ENCODE data around the gene DNAH6. TPM values are rescaled to one million over a fixed set of nuclear protein-coding genes. Genes with fewer than 3 reads are reported as not detected.

DNAH6 gene
- total and polyA plus RNA-seq, 9 of the 15 experiments (the other 6 are each of a cell fraction or from before 2014, with no cell fraction given): 0.01 to 0.04 (median 0.01) TPM; not detected in 5

DNA sequence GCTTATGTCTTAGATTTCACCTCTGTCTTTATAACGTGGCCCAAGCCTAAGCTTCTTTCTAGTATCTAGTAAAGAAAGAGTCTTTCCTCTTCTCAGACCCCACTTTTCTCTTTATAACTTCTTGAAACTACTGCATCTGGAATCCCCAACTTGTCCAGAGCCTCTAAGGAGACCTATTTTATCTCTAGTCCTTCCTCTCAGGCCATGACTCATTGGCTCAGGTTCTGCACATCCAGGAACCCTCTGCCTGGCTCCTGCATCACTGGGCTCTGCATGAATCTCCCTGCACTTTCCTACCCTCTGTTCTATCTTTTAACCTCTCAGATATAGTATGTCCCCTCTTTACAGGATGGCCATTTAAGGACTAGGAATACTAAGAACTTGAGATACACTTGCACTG is 124.7 kb downstream of the DNAH6 start (continued):
- TF ChIP-seq, protein P1, sequence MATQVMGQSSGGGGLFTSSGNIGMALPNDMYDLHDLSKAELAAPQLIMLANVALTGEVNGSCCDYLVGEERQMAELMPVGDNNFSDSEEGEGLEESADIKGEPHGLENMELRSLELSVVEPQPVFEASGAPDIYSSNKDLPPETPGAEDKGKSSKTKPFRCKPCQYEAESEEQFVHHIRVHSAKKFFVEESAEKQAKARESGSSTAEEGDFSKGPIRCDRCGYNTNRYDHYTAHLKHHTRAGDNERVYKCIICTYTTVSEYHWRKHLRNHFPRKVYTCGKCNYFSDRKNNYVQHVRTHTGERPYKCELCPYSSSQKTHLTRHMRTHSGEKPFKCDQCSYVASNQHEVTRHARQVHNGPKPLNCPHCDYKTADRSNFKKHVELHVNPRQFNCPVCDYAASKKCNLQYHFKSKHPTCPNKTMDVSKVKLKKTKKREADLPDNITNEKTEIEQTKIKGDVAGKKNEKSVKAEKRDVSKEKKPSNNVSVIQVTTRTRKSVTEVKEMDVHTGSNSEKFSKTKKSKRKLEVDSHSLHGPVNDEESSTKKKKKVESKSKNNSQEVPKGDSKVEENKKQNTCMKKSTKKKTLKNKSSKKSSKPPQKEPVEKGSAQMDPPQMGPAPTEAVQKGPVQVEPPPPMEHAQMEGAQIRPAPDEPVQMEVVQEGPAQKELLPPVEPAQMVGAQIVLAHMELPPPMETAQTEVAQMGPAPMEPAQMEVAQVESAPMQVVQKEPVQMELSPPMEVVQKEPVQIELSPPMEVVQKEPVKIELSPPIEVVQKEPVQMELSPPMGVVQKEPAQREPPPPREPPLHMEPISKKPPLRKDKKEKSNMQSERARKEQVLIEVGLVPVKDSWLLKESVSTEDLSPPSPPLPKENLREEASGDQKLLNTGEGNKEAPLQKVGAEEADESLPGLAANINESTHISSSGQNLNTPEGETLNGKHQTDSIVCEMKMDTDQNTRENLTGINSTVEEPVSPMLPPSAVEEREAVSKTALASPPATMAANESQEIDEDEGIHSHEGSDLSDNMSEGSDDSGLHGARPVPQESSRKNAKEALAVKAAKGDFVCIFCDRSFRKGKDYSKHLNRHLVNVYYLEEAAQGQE (IDR thresholded peaks at IDR 0.05; ENCODE audit: borderline replicate concordance): no peak
- TF ChIP-seq, protein P1 (CRISPR knock-in tag; IDR thresholded peaks at IDR 0.05; ENCODE audit: low read depth): no peak
- TF ChIP-seq NR2C1 (IDR thresholded peaks at IDR 0.05): no peak
- TF ChIP-seq NR2C1 (tag; IDR thresholded peaks at IDR 0.05): no peak
- no peak for TF ChIP-seq EHMT2 (IDR thresholded peaks at IDR 0.05)
- no peak for TF ChIP-seq TARDBP (IDR thresholded peaks at IDR 0.05)
- no peak for TF ChIP-seq ZNF175 (CRISPR knock-in tag; IDR thresholded peaks at IDR 0.05; ENCODE audit: low read depth)
- TF ChIP-seq, protein P2, sequence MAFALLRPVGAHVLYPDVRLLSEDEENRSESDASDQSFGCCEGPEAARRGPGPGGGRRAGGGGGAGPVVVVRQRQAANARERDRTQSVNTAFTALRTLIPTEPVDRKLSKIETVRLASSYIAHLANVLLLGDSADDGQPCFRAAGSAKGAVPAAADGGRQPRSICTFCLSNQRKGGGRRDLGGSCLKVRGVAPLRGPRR (CRISPR knock-in tag; IDR thresholded peaks at IDR 0.05): no peak
- TF ChIP-seq XRCC5 (IDR thresholded peaks at IDR 0.05; ENCODE audit: low read depth, low read length): no peak
- TF ChIP-seq MEF2D (tag; conservative IDR thresholded peaks at IDR 0.05; ENCODE audit: low read depth): no peak
- no peak for TF ChIP-seq RCOR1 (IDR thresholded peaks at IDR 0.05; ENCODE audit: borderline replicate concordance in 1 of 2, low read depth in 2 of 2, low read length in 2 of 2)
- no peak for TF ChIP-seq ZNF347 (CRISPR knock-in tag; IDR thresholded peaks at IDR 0.05; ENCODE audit: low read depth)
